Measurements from ENCODE around the gene TMEM126A. TPM values are rescaled to one million over a fixed set of nuclear protein-coding genes. Genes with fewer than 3 reads are reported as not detected.

Gene TMEM126A
- total and polyA plus RNA-seq, 2 of the 13 experiments (the other 11 are each of a cell fraction or from before 2014, with no cell fraction given), result 59.5 to 66.9 TPM

DNA sequence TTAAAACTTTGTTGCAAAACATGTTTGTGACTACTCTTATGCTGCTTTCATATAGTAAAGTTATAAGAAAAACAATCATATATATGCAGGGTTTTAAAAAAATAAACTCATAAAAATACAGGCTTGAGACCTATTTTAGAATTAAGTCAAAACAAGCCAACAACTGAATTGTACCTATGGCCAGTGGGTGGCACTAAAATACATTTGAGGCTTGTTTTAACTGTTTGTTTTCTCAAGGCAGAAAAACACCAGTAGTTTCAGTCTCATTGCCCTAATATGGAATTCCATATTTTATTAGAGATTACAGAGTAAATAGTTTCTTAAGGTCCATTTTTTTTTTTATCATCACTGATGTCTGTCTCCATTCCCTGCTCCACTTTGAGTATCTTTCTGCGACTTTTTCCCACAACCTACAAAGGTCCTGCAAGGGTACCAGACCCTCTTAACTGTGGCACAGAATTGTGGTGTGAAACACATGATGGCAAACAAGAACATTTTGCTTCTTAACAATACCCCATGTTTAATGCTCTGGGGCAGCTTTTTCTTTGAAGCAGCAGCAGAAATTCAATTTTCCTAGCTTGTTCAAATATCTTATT is 46.7 kb downstream of the TMEM126A start (continued):
- TF ChIP-seq, protein P1, sequence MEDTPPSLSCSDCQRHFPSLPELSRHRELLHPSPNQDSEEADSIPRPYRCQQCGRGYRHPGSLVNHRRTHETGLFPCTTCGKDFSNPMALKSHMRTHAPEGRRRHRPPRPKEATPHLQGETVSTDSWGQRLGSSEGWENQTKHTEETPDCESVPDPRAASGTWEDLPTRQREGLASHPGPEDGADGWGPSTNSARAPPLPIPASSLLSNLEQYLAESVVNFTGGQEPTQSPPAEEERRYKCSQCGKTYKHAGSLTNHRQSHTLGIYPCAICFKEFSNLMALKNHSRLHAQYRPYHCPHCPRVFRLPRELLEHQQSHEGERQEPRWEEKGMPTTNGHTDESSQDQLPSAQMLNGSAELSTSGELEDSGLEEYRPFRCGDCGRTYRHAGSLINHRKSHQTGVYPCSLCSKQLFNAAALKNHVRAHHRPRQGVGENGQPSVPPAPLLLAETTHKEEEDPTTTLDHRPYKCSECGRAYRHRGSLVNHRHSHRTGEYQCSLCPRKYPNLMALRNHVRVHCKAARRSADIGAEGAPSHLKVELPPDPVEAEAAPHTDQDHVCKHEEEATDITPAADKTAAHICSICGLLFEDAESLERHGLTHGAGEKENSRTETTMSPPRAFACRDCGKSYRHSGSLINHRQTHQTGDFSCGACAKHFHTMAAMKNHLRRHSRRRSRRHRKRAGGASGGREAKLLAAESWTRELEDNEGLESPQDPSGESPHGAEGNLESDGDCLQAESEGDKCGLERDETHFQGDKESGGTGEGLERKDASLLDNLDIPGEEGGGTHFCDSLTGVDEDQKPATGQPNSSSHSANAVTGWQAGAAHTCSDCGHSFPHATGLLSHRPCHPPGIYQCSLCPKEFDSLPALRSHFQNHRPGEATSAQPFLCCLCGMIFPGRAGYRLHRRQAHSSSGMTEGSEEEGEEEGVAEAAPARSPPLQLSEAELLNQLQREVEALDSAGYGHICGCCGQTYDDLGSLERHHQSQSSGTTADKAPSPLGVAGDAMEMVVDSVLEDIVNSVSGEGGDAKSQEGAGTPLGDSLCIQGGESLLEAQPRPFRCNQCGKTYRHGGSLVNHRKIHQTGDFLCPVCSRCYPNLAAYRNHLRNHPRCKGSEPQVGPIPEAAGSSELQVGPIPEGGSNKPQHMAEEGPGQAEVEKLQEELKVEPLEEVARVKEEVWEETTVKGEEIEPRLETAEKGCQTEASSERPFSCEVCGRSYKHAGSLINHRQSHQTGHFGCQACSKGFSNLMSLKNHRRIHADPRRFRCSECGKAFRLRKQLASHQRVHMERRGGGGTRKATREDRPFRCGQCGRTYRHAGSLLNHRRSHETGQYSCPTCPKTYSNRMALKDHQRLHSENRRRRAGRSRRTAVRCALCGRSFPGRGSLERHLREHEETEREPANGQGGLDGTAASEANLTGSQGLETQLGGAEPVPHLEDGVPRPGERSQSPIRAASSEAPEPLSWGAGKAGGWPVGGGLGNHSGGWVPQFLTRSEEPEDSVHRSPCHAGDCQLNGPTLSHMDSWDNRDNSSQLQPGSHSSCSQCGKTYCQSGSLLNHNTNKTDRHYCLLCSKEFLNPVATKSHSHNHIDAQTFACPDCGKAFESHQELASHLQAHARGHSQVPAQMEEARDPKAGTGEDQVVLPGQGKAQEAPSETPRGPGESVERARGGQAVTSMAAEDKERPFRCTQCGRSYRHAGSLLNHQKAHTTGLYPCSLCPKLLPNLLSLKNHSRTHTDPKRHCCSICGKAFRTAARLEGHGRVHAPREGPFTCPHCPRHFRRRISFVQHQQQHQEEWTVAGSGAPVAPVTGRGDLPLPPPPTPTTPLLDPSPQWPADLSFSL (CRISPR knock-in tag; IDR thresholded peaks at IDR 0.05), result no peak
- TF ChIP-seq RAD21 (CRISPR knock-in tag; IDR thresholded peaks at IDR 0.05), result no peak
- no peak for TF ChIP-seq TARDBP (CRISPR knock-in tag; IDR thresholded peaks at IDR 0.05)
- no peak for TF ChIP-seq SNRNP70 (IDR thresholded peaks at IDR 0.05; ENCODE audit: low read depth, low read length)
- TF ChIP-seq ZNF350 (CRISPR knock-in tag; IDR thresholded peaks at IDR 0.05; ENCODE audit: borderline replicate concordance, low read depth), result no peak
- no peak for TF ChIP-seq SMAD1 (CRISPR knock-in tag; IDR thresholded peaks at IDR 0.05; ENCODE audit: borderline replicate concordance, low read depth)
- TF ChIP-seq MLLT10 (CRISPR knock-in tag; IDR thresholded peaks at IDR 0.05), result no peak
- no peak for TF ChIP-seq ZC3H4 (CRISPR knock-in tag; IDR thresholded peaks at IDR 0.05; ENCODE audit: borderline replicate concordance)
- TF ChIP-seq CREM (IDR thresholded peaks at IDR 0.05), result no peak
- TF ChIP-seq CREM (CRISPR knock-in tag; IDR thresholded peaks at IDR 0.05), result no peak
- TF ChIP-seq TP53 (CRISPR knock-in tag; conservative IDR thresholded peaks at IDR 0.05), result no peak
- TF ChIP-seq MEF2D (CRISPR knock-in tag; IDR thresholded peaks at IDR 0.05), result no peak
- peak; percentile 65 for TF ChIP-seq STAG1 (CRISPR knock-in tag; IDR thresholded peaks at IDR 0.05)
- TF ChIP-seq ZNF20 (CRISPR knock-in tag; IDR thresholded peaks at IDR 0.05), result no peak
- peak; percentile 19; the same call in 1 of the 2 replicates for TF ChIP-seq FOXJ3 (CRISPR knock-in tag; IDR thresholded peaks at IDR 0.05; ENCODE audit: borderline replicate concordance)
- TF ChIP-seq KAT7 (CRISPR knock-in tag; IDR thresholded peaks at IDR 0.05; ENCODE audit: borderline replicate concordance), result no peak
- TF ChIP-seq ZBTB3 (CRISPR knock-in tag; IDR thresholded peaks at IDR 0.05; ENCODE audit: borderline replicate concordance, low read depth), result no peak

Data from HepG2 (cell line).